SKM-1 (cell line): ENCODE data around the gene ESPL1.
"Not testable (repeated sequence)": the region's sequence is repeated elsewhere in the genome, so short reads cannot be mapped to it uniquely, and the experiment has no call there.

Experiments
- DNase-seq: peaks from one replicate; lab custom pipeline; 2025; ENCODE audit not compliant: unreplicated experiment; lab: John Stamatoyannopoulos, UW

ESPL1 gene

DNA sequence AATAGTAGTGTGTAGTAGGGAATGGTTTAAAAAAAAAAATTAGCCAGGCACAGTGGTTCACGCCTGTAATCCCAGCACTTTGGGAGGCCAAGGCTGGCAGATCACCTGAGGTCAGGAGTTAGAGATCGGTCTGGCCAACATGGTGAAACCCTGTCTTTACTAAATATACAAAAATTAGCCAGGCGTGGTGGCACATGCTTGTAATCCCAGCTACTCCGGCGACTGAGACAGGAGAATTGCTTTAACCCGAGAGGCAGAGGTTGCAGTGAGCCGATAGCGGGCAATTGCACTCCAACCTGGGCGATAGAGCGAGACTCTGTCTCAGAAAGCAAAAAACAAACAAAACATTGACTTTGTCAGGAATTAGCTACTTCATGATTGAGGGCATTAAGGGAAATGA is 29.0 kb downstream of the ESPL1 start:
- not testable (repeated sequence) for DNase-seq

DNA sequence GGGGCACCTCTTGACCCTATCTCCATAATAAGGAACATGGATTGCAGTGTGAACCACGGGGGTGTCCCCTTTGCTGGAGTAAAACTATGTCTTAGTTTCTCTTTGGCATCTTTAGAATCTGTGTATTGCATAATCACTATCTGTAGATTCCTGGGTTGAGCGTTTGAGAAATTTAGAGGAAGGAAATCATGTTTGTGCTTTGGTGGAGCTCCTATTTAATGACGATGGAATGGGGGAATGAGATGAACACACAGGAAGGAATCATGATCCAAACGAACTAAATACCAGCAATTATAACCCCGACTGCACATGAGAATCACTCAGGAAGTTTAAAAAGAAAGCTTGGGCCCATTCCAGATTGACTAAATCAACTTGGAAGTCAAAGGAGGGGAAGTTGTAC is 30.1 kb downstream of the ESPL1 start:
- no peak for DNase-seq

DNA sequence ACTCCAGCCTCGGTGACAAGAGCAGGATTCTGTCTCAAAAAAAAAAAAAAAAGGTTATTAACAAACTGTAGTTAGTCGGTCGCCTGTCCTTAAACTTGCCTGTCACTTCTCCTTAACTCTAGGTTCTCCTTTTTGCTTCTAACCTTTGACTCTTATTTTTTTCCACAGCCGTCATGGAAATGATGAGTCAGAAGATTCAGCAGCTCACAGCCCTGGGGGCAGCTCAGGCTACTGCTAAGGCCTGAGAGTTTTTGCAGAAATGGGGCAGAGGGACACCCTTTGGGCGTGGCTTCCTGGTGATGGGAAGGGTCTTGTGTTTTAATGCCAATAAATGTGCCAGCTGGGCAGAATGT is 31.0 kb downstream of the ESPL1 start:
- DNase-seq: peak; percentile 3

DNA sequence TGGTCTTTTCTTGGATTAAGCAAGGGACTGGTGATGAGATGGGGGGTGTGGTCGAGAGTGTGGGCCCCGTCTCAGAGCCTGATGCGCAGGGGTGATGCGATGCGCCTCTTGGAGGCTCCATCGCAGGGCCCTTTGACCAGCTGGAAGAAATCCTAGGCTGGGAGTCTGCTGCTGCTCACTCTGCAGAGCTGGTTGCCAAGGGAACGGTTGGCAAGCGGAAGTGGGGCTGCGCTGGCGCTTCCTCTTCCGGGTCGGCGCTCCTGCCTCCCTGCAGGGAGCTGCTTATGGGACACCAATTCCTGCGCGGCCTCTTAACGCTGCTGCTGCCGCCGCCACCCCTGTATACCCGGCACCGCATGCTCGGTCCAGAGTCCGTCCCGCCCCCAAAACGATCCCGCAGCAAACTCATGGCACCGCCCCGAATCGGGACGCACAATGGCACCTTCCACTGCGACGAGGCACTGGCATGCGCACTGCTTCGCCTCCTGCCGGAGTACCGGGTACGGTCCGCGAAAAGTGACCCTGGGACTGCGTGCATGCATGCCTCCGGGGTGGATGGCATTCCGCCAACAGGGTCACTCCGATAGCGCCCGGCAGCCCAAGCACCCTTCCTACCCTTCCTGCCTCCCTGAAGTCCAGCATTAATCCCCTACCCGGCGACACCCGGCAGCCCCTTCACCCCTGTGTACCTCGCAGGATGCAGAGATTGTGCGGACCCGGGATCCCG is 31.5 kb downstream of the ESPL1 start, which contains the start of gene MYG1:
TSS of gene MYG1 (plus strand) at position 242 of the 727 bp plus-strand sequence. CDS start at position 285, 43 bp downstream.
- peak; percentile 6 for DNase-seq

DNA sequence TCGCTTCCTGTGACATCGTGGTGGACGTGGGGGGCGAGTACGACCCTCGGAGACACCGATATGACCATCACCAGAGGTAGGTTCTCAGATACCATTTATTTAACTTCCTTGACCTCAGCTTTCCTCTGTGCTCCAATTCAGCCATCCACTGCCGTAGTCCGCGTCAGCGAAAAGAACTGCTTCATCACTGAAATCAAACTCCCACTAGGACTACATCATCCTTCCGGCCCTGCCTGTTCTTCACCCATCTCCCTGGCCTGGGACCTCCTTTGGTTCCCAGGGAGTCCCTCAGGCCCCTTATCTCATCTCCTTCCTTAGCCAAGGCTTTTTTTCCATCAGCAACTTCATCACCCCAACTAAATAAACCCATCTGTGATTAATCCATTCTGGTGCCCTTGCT is 32.1 kb downstream of the ESPL1 start:
- DNase-seq: no peak

DNA sequence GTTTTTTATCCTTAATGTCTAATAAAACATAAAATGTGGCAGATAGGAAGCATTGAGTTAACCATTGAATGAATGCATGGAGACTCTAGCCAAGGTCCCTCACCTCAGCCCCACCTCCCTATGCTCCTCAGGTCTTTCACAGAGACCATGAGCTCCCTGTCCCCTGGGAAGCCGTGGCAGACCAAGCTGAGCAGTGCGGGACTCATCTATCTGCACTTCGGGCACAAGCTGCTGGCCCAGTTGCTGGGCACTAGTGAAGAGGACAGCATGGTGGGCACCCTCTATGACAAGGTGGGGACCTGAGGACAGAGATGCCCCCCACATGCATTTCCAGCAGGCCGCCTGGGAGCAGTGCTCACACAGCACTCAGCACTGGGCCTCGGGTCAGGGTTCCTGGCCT is 34.8 kb downstream of the ESPL1 start:
- DNase-seq: no peak

DNA sequence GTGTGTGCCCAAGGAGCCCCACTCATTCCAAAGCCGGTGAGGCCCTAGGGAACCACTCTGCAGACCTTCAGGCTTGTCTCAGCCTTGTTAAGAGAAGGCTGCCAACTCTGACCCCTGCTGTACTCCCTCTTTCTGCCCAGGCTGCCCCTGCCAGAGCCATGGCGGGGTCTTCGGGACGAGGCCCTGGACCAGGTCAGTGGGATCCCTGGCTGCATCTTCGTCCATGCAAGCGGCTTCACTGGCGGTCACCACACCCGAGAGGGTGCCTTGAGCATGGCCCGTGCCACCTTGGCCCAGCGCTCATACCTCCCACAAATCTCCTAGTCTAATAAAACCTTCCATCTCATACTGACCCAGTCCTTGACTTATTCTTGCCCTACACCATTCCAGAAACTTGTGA is 38.7 kb downstream of the ESPL1 start:
- no peak for DNase-seq

DNA sequence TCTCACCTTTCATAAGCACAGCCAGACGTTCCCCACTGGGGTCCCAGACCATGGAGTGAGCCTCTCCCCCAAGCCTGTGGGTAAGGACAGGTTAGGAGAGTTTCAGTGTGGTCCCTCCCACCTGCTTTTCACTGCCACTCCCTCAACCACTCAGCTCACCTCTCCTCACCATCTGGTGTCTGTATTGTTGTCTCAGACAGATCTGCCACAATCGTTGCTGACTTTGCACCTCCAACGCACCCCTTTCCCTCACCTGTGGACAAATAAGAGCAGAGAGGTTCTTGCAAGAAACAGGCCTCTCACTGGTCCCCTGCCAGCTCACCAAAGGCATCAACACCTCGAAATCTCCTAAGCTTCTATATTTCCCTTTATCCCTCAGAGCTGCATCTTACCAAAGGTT is 40.2 kb downstream of the ESPL1 start:
- no peak for DNase-seq

DNA sequence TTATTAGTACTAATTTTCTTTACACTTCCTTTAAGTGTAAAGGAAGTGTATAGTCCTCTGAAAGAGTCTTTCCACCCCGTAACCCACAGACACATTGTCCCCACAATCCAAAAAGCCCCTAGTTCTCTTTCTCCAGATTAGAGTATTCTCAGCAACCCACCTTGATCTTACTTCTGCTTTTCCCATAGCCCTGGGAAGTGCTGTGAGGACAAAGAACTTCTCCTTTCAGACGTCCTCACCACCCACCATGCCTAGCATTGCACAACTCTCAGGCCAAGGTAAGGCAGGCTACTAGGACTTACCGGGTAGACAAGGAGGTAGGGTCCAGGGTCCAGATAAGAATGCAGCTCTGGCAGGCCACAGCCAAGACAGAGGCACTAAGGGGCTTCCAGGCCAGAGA is 45.9 kb downstream of the ESPL1 start:
- DNase-seq: peak; percentile 16

DNA sequence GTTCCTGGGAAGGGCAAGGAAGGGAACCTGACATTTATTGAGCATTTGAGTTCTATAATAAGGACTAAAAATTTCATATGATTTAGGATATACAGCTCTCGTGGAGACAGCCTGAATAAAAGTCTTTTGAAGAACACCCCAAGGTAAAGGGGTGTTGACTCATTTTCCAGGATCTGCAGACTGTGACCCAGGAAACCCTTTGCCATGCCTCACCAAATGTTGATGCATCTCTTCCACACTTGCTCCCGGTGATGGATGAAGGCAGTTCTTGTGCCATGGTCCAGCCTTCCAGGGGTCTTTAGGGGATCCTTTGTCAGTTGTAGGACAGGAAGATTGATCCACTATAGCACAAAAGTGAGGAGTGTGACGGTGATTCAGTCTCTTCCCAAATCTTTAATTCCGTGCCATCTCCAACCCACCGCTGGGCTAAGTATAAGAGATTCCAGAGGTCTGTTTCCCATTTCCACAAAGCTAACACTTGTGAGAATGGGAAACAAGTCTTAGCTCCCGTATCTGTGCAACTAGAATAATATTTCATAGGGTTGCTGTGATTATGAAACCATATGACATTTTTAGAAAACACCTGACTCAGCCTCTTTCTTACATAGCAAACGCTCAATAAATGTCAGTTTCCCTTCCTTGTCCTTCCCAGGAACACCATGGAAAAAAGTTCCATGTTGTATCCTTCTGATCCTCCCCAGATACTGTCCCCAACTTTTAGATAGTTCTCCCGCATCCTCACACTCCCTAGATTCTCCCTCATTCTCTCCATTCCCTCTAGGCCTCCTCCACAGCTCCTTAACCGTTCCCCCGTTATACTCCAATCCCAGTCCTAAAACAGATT is 52.5 kb downstream of the ESPL1 start:
- no peak for DNase-seq

DNA sequence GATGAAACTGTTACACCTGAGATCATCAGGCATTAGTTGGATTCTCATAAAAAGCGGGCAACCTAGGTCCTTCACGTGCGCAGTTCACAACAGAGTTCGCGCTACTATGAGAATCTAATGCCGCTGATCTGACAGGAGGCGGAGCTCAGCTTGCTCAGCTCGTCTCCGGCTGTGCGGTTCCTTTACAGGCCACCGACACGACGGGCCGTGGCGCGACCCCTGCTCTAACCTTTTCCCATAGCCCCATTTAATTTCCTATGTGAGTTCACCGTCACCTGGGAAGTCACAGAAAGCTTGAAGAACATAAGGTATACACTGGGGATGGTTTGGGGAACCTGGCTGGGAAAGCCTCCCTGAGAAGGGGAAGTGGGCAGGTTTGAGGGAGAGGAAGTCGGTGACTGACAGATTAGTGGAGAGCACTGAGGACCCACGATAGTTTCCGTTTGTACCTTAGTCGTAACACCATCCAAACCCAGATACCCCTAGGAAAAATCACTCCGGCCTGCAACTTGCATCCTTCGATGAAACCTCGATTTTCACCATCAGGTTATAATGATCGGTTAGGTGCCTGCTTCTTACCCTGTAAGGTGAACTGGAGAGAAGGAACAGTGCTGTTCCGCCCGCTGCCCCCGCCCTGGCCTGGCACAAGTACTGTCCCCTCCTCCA is 56.1 kb downstream of the ESPL1 start:
- DNase-seq: peak; percentile 27

DNA sequence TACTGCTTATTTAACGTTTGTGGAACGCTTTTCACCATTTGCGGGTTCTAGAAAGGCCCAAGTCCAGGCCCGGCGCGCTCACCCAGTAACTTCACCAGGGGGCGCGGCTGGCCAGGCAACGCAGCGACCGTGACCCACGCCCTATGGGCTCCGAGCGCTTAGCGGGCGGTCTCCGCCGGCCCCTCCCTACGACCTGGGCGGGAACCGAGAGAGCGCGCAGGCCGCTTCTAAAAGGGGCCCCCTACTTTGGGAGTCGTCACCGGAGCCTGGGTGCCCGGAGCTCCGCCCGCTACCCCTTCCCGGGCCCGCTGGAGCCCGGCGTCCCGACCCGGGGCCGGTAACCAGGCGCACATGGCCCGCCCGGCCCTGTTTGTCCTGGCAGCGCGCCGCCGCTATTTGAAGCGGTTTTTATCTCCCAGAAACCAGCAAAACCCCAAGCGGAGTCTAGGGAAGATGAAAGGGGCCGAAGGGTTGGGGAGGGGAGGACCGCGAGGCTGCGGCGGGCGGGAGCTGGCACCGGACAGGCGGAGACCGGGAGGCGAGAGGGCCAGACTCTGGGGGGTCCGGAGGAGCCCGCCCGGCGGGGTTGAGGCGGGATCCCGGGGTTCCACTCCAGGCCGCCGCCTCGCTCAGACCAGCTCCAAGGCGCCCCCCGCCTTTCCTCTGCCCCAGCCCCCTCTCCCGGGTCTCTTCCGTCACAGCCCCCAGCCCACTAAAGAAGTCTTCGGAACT is 56.8 kb downstream of the ESPL1 start:
- peak; percentile 50 for DNase-seq

DNA sequence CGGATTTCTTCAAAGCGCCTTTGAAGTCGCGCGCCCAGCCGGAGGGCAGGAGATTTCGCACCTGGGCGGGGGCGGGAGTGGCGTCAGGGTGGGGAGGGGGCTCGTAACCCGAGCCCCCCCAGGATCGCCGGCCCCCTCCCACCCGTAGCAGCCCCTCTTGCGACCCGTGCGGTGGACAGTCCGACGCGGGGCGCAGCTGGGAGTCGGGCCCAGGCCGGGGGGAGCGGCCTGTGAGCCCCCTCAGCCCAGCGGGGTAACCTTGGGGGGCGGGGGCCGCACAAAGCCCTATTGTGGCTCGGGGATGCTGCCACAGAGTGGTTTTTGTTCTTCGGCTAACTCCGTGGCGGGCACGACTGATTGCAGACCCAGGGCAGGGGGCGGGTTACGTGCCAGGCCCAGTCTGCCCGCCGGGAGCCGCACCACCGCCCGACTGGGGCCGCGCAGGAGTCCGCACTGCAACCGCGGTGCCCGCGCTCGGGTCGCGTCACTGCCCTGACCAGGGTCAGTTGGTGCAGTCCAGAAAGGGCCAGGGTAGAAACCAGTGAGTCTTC is 57.5 kb downstream of the ESPL1 start:
- no peak for DNase-seq

DNA sequence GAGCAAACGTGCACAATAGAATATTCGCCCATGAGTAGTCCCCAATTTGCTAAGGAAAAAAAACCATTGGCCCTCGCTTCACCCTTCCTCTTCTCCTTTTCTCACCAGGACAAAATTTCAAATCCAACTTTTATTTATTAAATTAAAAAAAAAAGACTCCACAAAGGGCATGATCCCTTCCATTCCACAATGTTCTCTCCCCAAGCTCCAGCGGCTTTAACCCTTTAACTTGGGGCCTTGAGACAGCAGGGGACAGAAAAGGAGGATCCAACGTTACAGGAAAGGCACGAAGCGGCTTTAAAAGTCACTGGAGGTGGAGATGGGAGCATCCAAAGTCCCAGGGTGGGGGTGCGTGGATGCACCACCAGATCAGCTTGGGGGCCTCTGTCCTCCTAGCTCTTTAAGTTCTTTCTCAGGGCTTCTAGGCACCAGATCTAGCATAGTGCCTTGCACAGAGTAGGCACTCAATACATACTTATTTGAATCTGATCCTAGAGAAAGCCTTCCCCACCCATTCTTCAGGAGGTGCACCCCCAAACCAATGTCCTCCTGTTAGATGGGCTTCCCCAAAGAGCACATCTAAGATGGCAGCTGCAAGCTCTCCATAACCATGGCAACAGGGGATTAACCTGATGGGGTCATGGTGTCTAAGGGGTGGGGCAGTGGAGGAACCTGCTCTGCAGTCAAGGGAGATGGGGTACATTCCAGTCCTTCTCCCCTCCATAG is 58.5 kb downstream of the ESPL1 start:
- no peak for DNase-seq

DNA sequence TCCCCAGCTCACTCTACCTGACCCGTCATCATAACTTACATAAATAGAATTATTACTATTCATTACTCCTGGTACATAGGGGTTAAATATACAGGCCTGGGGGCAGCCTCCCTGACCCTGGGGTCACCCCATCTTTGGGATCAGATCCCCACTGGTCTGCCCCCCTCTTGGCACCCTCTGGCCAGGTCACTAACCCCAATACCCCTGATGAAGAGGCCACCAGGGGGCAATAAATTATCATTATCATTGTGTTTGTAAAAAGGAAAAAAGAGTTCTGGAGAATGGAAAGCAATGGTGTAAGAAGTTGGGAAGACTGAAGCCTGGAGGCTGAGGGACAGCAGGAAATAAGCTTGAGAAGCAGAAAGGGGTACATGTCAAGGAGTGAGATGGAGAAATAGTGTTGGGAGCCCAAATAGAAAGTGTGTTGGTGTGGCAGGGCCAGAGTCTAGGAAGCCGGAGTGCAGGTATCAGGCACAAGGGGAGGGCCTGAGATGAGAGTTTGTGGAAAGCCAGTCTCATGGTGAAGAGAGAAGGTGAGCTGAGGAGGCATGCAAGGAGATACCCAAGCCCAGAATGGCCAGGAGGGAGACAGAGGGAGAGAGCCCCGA is 59.4 kb downstream of the ESPL1 start:
- DNase-seq: no peak

DNA sequence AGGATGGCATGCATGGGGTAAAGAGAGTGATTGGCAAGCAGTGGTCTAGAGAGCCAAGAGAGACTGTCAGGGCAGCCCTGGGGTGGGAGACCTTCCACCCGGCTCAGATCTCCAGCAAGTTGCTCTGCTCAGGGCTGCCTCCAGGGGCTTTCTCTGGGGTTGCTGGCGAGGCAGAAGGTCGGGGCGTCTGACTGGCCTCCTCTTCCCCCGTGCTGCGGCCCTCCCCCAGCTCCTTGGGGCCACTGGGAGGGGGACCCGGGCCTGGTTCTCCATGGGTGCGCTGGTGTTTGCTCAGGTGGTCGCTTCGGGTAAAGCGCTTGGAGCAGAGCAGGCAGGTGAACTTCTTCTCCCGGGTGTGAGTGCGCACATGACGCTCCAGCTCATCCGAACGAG is 59.9 kb downstream of the ESPL1 start:
- DNase-seq: no peak

DNA sequence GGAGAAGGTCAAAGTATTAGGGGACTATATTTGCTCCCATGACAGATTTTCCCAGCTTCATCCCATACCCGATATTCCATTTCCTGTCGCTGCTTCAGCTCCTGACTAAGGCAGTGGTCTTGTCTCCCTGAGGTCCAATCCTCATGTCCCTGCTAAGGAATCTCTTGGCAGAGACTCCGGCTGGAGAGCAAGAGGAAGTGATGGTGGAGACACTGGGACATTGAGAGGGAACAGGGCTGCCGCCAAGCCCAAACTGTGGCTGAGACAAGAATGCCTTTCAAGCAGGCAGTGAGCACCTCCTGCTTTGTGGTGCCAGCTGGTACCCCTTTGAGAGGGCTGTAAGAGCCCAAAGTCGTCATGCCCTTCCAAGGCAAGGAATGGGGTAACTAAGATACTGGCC is 62.6 kb downstream of the ESPL1 start:
- no peak for DNase-seq

DNA sequence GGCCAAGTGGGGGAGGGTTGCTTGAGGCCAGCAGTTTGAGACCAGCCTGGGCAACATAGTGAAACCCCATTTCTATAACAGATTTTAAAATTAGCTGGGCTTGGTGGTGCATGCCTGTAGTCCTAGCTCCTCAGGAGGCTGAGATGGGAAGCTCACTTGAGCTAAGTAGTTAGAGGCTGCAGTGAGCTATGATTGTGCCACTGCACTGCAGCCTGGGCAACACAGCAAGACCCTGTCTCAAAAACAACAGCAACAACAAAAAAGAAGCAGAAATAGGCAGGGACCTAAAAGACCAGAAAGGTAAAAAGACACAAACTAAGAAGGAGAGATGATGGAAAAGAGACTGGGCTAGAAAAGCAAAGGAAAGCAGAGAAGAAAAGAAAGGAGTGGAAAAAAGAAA is 64.2 kb downstream of the ESPL1 start:
- not testable (repeated sequence) for DNase-seq

DNA sequence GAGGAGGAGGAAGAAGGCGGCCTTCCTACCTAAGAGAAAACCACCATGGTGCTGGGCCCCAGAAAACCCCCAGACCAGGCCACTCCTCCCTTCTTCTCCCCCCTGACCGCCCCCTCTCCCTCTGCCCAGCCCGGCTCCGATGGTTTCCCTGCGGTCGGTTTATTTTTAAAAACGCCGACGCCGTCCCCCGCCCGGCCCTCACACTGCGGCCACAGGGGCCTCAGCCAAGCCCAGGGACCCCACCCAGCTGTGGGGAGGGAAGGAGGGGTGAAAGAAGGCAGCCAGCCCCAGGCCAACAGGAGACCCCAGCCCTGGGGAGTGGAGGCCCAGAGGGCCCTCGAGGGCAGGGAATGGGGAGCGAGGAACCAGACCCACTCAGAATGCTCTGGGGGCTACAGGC is 64.6 kb downstream of the ESPL1 start:
- DNase-seq: no peak

DNA sequence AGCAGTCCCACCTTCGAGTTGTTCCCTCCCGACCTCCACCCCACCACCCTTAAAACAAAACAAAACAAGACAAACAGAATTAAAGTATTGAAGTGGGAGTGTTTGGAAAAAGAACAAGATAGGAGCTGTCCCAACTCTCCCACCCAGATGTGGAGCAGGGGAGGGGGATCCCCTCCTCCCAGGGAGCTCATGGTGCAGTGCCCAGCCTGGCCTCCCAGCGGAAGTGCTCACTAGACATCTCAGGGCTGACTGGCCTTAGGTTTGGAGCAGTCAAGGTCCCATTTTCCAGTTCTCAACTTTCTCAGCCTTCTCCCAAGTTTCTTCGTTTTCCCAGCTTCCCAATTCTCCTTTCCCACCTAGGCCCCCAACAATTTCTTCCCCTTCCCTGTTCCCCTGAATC is 65.2 kb downstream of the ESPL1 start:
- no peak for DNase-seq
